HG02938 (cell line): ENCODE measurements around the gene C2.
"Not testable (repeated sequence)": the region's sequence is repeated elsewhere in the genome, so short reads cannot be mapped to it uniquely, and the experiment has no call there.

Experiments
- ATAC-seq: cut with Tn5 transposase; IDR thresholded peaks from one replicate; pipeline ENCODE4 v1.9.1; 2021; ENCODE audit warnings: mild to moderate bottlenecking, moderate library complexity; ENCODE audit not compliant: unreplicated experiment

Gene C2

DNA sequence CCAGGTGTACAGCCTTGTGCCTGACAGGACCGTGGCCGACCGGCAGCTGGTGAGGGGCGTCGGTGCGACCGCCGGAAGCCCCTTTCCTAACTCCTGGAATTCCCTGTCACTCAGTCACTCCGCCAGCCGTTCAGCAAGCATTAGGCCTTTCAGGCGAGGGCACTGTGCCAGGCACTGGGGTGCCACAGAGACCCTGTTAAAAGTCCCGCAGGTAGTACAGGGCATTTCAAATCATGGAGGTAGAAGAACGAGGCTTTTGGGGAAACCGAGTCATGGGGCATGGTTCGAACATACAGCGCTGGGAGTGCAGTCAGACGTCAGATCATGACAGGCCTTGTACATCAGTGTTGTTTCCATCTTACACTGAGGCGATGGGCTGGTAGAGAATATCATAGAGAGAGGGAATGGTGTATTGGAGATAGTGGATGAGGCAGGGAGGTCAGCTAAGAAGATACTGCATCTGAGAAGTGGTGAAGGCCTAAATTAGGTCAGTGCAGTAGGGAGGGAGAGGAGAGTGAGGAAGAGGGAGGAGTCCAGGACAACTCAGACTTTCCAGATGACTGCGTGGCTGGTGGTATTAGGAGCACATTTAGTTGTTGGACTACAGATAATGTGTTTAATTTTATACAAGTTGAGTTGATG is 45.3 kb downstream of the C2 start:
- no peak for ATAC-seq

DNA sequence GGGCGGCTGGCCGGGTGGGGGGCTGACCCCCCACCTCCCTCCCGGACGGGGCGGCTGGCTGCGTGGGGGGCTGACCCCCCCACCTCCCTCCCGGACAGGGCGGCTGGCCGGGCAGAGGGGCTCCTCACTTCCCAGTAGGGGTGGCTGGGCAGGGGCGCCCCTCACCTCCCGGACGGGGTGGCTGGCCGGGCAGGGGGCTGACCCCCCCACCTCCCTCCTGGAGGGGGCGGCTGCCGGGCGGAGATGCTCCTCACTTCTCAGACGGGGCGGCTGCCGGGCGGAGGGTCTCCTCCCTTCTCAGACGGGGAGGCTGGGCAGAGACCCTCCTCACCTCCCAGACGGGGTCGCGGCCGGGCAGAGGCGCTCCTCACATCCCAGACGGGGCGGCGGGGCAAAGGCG is 48.5 kb downstream of the C2 start:
- not testable (repeated sequence) for ATAC-seq

DNA sequence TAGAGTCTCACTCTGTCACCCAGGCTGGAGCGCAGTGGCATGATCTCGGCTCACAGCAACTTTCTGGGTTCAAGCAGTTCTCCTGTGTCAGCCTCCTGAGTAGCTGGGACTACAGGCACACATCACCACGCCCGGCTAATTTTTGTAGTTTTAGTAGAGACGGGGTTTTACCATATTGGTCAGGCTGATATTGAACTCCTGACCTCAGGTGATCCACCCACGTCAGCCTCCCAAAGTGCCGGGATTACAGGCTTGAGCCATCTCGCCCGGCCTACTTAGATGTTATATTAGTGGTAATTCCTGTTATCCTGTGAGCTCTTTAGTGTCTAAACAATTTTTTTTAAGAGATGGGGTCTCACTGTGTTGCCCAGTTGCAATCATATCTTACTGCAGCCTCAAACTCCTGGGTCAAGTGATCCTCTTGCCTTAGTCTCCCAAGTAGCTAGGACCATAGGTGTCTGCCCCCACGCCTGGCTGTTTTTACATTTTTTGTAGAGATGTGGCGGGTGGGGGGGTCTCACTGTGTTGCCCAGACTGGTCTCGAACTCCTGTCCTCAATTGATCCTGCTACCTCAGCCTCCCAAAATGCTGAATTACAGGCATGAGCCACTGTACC is 50.4 kb downstream of the C2 start:
- no peak for ATAC-seq

DNA sequence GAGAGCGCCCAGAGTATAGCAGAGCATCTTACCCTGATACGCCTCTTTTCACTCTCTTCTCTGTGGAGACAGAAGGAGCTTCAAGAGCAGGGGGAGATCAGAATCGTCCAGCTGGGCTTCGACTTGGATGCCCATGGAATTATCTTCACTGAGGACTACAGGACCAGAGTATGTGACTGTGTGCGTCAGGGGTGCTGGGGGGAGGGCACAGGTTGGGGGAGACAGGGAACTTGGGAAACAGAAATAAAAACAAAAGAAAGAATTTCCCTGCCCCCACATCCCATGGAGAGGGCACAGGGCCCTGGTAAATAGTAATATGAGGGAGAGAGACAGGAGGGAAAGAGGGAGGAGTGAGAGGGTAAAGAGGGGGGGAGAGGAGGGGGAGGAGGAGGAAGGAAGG is 51.3 kb downstream of the C2 start:
- no peak for ATAC-seq

DNA sequence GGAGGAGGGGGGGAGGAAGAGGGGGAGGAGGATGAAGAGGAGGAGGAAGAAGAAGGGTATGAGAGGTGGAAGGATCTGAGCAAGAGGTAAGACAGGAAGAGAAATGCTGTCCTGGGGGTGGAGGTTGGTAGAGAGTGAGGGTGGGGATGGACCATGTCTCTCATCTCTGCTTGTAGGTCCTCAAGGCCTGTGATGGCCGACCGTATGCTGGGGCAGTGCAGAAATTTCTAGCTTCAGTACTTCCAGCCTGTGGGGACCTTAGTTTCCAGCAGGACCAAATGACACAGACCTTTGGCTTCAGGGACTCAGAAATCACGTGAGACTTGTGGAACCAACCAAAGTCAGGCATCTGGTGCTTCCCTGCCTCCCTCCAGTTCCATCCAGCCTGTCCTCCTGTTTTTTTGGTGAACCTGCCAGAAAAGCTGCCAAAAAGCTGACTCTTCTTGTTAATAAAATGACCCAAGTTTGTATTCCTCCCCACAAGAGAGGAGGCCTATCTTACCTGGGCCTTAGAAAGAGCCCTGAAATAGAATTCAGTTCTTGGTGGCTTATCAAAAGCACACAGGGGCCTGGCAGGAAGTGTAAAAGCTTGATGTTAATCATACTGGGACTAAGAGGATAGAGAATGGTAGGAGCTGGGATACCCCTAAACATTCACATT is 51.9 kb downstream of the C2 start:
- no peak for ATAC-seq

DNA sequence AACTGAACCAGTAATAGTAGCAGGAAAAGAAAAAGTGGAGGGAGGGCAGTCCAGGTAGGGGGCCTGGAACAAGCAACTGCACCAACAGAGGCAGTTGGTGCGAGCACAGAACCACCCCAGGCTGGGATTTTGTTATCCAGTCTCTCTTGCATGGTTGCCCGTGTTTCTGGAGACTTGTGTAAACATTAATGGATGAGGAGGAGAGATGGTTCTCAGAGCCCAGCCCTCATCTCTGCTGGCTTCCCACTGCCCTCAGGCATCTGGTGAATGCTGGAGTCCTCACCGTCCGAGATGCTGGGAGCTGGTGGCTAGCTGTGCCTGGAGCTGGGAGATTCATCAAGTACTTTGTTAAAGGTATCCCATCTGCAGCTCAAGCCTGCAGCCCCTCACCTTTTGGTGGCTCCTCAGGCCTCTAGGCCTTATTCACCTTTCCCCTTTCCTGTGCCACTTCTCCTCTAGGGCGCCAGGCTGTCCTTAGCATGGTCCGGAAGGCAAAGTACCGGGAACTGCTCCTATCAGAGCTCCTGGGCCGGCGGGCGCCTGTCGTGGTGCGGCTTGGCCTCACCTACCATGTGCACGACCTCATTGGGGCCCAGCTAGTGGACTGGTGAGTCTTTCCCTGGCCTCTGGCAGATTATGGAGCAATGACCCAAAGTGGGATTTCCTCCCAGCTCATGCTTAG is 52.8 kb downstream of the C2 start:
- not testable (repeated sequence) for ATAC-seq

DNA sequence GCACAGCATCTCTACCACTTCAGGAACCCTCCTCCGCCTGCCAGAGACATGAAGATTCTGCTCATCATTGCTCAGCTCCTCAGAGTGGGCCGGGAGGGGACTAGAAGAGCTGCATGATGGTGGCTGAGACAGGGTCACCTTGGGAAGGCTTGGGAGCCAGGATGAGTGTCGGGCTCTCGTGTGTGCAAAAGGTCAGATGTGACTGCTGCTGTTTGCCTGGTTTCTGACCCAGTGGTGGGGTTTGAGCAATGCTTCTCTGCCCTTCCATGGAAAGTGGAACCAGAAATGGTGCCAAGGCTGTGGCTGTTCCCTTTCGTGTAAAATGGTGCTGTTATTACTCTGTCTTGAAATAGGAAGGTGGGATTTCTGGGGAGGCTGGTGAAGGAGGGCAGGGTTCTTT is 53.5 kb downstream of the C2 start:
- not testable (repeated sequence) for ATAC-seq

DNA sequence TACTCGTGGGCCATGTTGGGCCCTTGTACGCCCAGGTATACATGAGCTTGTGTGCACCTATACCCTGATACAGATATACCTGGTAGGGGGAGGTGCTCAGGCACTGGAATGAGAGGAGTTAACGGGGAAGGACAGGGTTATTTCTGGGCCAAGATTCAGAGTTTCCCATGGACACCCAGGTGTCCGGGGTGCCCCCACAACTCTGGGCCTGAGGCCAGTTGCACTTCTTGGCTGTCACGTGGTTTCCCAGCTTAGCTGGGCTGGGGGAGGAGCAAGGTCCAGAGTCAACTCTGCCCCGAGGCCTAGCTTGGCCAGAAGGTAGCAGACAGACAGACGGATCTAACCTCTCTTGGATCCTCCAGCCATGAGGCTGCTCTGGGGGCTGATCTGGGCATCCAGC is 54.2 kb downstream of the C2 start, which contains the start of gene C4A:
TSS of gene C4A (plus strand) at position 314 of the 400 bp plus-strand sequence. CDS start at position 365, 51 bp downstream.
- ATAC-seq: not testable (repeated sequence)

DNA sequence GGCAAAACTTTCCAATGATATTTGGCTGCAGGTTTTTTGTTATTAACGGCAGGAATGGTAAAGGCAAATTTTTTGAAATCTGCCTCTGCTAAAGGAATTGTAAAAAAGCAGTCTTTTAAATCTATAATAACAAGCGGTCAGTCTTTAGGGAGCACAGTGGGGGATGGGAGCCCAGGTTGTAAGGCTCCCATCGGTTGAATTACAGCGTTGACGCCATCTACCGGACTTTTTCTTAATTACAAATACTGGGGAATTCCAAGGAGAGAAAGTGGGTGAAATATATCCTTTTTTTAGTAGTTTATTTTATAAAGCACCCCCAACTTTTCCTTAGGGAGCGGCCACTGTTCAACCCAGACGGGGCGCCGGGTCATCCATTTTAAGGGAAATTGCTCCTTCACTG is 61.8 kb downstream of the C2 start:
- ATAC-seq: not testable (repeated sequence)

DNA sequence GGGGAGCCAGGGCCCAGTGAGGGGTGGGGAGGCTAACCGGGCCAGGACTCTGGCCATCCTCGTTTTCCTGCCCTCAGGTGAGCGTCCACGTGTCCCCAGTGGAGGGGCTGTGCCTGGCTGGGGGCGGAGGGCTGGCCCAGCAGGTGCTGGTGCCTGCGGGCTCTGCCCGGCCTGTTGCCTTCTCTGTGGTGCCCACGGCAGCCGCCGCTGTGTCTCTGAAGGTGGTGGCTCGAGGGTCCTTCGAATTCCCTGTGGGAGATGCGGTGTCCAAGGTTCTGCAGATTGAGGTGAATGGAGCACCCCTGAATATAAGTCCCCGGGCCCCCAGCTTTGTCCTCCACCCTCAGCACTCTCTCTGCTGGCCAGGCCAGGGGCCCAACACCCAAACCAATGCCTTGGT is 66.9 kb downstream of the C2 start:
- ATAC-seq: not testable (repeated sequence)
